CD4-positive, alpha-beta T cell treated with Interleukin-4 for 1 hour (primary cell): ENCODE data around the gene APOE.
"Not testable (repeated sequence)": the region's sequence is repeated elsewhere in the genome, so short reads cannot be mapped to it uniquely, and the experiment has no call there.

Experiments
- DNase-seq, 2 donors: peaks; one replicate each; pipeline ENCODE4 v3.0.0-alpha.2; 2020 to 2022

The APOE gene

DNA sequence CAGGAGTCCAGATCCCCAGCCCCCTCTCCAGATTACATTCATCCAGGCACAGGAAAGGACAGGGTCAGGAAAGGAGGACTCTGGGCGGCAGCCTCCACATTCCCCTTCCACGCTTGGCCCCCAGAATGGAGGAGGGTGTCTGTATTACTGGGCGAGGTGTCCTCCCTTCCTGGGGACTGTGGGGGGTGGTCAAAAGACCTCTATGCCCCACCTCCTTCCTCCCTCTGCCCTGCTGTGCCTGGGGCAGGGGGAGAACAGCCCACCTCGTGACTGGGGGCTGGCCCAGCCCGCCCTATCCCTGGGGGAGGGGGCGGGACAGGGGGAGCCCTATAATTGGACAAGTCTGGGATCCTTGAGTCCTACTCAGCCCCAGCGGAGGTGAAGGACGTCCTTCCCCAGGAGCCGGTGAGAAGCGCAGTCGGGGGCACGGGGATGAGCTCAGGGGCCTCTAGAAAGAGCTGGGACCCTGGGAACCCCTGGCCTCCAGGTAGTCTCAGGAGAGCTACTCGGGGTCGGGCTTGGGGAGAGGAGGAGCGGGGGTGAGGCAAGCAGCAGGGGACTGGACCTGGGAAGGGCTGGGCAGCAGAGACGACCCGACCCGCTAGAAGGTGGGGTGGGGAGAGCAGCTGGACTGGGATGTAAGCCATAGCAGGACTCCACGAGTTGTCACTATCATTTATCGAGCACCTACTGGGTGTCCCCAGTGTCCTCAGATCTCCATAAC lies at the start of gene APOE:
APOE (plus strand) TSS at position 360 of the 724 bp plus-strand sequence. CDS start 829 bp downstream, outside the sequence.
- no peak for DNase-seq

GRCh38 chr19:44856421-44857083 lies 49.0 kb upstream of the APOE start:
- DNase-seq: no peak

GRCh38 chr19:44857837-44858236 lies 47.8 kb upstream of the APOE start:
- DNase-seq: no peak

DNA sequence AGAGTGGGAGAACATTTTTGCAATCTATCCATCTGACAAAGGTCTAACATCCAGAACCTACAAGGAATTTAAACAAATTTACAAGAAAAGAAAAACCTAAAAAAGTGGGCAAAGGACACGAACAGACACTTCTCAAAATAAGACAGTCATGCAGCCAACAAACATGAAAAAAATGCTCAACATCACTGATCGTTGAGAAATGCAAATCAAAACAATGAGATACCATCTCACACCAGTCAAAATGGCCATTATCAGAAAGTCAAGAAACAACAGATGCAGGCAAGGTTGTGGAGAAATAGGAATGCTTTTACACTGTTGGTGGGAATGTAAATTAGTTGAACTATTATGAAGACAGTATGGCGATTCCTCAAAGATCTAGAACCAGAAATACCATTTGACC lies 44.0 kb upstream of the APOE start:
- not testable (repeated sequence) for DNase-seq

- DNase-seq: no peak
Observed at GRCh38 chr19:44863990-44864389, 41.6 kb upstream of the APOE start.

- DNase-seq: no peak
Observed at GRCh38 chr19:44865196-44865767, 40.3 kb upstream of the APOE start.

DNA sequence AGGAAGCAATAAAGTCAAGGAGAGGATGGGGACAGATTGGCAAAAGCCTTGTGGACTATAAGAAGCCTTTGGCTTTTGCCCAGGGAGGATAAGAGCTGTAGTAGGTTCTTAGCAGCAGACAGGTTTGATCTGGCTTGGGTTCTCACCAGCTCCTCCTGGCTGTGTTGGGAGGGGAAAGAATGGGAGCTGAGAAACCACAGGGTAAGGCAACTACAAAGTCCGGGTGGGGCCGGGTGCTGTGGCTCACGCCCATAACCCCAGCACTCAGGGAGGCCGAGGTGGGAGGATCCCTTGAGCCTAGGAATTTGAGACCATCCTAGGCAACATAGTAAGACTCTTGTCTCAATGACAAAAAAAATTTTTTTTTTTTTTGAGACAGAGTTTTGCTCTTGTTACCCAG lies 38.9 kb upstream of the APOE start:
- DNase-seq: no peak

DNA sequence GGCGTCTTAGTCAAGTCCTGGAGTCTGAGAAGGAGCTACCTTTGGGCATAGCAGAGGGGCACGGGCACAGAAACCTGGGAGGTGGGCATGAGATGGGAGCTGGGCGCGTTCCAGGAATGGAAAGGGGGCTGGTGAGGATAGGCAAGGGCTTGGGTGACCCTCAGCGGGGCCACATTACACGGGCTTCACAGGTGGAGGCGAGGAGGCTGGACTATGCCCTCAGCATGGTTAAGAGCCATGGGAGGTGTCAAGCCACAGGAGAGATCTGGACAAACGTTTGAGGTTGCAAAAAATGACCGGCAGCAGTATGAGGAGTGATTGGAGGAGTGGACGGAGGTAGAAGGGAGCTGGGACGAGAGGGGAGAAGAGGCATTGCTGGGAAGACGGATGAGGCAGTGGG lies 38.0 kb upstream of the APOE start:
- no peak for DNase-seq

DNA sequence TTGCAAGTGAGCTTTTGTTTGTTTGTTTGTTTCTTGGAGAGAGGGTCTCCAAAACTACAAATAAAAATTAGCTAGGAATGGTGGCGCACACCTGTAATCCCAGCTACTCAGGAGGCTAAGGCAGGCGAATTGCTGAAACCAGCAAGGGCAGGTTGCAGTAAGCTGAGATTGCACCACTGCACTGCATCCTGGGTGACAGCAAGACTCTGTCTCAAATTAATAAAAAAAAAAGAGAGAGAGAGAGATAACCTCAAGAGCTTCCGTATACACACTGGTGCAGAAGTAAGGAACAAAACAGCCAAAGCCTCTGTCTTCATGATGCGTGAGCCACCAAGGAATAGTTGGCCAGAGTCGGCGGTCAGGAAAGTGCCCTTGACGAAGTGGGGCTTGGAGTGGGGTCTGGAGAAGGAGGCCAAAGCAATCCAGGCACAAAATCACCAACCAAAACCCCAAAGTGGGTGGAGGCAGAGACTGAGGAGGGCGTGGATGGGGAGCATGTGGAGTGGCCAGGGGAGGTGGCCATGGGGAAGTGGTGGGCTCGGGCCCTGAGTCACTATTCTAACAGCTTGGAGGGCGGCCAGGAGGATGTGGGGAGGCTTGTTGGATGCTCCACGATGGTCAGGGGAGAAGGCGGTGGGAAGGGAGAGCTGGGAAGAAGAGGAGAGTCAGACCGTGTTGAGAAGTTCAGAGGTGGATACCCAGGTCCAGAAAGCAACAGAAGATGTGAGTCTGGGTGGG lies 35.7 kb upstream of the APOE start:
- DNase-seq: no peak

DNA sequence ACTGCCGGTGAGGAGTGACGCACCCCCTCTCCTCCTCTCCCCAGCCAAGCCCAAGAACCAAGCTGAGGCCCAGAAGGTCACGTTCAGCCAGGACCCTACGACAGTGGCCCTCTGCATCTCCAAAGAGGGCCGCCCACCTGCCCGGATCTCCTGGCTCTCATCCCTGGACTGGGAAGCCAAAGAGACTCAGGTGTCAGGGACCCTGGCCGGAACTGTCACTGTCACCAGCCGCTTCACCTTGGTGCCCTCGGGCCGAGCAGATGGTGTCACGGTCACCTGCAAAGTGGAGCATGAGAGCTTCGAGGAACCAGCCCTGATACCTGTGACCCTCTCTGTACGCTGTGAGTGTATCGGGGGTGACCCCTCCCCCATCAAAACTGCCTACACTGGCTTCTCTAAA lies 33.8 kb upstream of the APOE start:
- no peak for DNase-seq

DNA sequence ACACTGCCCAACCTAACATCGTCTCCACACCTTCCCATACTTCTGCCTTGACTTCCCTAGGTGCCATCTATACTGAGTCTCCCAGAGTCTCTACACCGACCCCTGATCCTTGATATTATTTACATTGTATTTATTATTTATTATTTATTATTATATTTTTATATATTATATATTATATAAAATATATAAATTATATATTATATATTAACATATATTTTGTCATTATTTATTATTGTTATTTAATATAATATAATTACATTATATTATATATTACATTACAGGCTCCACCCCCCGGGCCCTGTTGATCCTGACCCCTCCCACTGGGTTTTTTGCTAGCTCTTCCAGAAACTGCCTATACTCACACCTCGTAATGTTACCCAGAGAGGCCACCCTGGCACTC lies 32.9 kb upstream of the APOE start:
- no peak for DNase-seq

DNA sequence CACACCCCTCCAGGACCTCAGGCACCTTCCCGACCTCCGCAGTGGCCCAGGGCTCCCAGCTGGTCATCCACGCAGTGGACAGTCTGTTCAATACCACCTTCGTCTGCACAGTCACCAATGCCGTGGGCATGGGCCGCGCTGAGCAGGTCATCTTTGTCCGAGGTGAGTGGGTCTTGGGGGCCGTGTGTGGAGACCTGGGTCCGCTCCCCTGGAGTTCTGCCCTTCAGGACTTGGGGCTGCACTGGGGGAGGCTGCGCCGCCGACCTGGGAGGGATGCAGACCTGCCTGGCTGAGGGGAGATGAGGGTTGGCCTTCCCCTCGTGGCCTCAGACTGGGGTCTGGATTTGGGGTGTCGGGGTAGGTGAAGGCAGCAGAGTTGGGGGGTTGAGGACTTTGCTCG lies 31.3 kb upstream of the APOE start:
- no peak for DNase-seq

DNA sequence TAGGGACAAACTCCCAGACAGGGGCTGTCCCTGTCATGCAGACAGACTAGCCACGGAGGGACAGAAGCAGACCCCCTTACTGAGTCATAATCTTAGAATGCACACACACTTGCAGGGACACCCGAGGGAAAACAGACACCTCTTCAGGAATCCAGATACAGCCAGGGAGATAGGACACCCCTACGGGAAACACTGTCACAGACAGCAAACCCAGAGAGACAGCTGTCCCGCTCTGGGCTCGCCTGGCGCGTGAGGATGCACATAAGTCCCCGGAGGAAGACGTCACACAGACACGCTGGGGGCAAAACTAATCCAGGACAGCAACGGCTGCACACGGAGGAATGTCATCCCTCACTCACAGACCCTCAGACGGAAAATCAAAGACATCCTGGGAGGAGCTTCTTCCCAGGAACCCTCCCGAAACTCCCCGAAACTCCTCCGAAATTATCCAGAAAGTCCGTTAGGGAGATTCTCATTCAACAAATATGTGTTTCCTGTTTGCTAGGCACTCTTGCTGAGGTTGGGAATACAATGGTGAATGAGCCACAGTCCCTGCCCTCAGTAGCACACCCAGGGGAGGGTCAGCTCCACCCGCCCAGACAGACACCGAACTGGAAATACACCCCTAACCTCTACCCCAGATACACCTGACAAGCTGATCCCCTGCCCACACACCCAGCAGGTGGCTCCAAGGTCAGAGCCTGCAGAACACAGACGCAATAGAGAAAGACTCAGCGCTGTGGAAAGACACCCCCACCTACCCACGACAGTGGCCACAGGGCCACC lies 29.7 kb upstream of the APOE start:
- DNase-seq: no peak

GRCh38 chr19:44876930-44877535 lies 28.6 kb upstream of the APOE start:
- DNase-seq: no peak

DNA sequence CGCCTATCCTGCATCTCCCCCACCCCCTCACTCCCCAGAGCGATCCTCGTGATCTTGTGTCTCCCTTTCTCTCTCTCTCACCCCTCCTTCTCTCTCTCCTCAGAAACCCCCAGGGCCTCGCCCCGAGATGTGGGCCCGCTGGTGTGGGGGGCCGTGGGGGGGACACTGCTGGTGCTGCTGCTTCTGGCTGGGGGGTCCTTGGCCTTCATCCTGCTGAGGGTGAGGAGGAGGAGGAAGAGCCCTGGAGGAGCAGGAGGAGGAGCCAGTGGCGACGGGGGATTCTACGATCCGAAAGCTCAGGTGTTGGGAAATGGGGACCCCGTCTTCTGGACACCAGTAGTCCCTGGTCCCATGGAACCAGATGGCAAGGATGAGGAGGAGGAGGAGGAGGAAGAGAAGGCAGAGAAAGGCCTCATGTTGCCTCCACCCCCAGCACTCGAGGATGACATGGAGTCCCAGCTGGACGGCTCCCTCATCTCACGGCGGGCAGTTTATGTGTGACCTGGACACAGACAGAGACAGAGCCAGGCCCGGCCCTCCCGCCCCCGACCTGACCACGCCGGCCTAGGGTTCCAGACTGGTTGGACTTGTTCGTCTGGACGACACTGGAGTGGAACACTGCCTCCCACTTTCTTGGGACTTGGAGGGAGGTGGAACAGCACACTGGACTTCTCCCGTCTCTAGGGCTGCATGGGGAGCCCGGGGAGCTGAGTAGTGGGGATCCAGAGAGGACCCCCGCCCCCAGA lies 27.3 kb upstream of the APOE start:
- DNase-seq: no peak

GRCh38 chr19:44879309-44880065 lies 26.1 kb upstream of the APOE start:
- DNase-seq: no peak

DNA sequence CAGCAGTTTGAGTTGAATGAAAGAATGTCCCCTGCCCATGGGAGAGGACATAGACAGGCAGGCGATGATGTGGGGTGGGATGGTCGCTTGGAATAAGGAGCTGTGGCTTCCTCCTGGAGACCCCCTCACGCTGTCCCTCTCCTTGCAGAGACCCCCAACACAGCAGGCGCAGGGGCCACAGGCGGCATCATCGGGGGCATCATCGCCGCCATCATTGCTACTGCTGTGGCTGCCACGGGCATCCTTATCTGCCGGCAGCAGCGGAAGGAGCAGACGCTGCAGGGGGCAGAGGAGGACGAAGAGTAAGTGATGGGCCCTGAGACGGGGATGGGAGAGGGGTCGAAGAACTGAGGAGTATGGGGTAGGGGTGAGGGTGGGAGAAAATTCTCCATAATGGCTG lies 23.5 kb upstream of the APOE start:
- no peak for DNase-seq

DNA sequence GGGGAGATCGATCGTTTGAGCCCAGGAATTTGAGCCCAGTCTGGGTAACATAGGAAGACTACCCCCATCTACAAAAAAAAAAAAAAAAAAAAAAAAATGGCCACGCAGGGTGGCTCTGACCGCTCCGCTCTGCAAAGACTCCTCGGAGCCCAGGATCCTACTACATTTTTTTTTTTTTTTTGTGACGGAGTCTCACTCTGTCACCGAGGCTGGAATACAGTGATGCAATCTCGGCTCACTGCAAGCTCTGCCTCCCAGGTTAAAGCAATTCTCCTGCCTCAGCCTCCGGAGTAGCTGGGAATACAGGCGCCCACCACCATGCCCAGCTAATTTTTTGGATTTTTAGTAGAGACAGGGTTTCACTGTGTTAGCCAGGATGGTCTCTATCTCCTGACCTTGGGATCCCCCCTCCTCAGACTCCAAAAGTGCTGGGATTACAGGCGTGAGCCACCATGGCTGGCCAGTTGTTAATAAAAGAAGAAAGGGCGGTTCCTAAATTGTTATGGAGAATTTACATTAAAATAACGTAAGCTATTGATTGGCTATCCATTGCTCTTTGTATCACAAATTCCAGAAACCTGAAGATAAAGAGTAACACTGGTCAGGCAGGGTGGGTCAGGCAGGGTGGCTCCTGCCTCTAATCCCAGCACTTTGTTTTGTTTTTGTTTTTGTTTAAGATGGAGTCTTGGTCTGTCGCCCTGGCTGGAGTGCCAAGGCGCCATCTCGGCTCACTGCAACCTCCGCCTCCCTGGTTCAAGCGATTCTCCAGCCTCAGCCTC lies 22.8 kb upstream of the APOE start:
- not testable (repeated sequence) for DNase-seq

GRCh38 chr19:44883922-44884321 lies 21.7 kb upstream of the APOE start:
- DNase-seq: no peak

- DNase-seq: no peak
Observed at GRCh38 chr19:44884566-44884965, 21.0 kb upstream of the APOE start.
